Measurements from ENCODE around the gene MAPK12. TPM values are rescaled to one million over a fixed set of nuclear protein-coding genes. Genes with fewer than 3 reads are reported as not detected.

The MAPK12 gene
- total and polyA plus RNA-seq, 10 of the 15 experiments (the other 5 are each of a cell fraction or from before 2014, with no cell fraction given), result 1.1 to 38.9 (median 16.3) TPM

GRCh38 chr22:50208430-50208938 lies 53.0 kb downstream of the MAPK12 start:
- ChIA-PET POLR2A (interaction anchor here (0.6 kb wide), 1 partner anchor 15 kb away, joined by 9 read pairs; no protein-coding TSS in a partner anchor), CTCF (interaction anchor here (0.6 to 2.3 kb wide), 5 partner anchors 18 to 168 kb away, joined by 3 to 13 read pairs (median 4); no protein-coding TSS in a partner anchor), RAD21 (ENCODE audit: unreplicated experiment) (interaction anchor here (0.6 to 1.3 kb wide), 3 partner anchors 13 to 268 kb away, joined by 3 to 4 read pairs (median 3); no protein-coding TSS in a partner anchor), SMC1A (ENCODE audit: uncharacterized antibody, unreplicated experiment) (no interaction called here)
- no peak overlapping the region for H3K4me3 ChIP-seq
- intact Hi-C loops (cut with micrococcal nuclease; ENCODE audit: unreplicated experiment), result no loop called here
- FAIRE-seq, result no peak
- no peaks in the 10 kb centered on the region for H3K27me3 ChIP-seq (replicated peaks in 1 of 2; ENCODE audit: control insufficient read depth in 2 of 2, insufficient read depth in 2 of 2, low read length in 1 of 2)
- no peaks in the 10 kb centered on the region for H3K9me3 ChIP-seq (replicated peaks; ENCODE audit: control insufficient read depth, insufficient read depth, low read length)
- no peak overlapping the region for H3K4me2 ChIP-seq (ENCODE audit: control insufficient read depth, insufficient read depth)
- H3K27ac ChIP-seq (ENCODE audit: control insufficient read depth, insufficient read depth), result no peak overlapping the region
- H2AFZ ChIP-seq (ENCODE audit: control insufficient read depth, low read depth, low read length), result no peak overlapping the region
- H3K36me3 ChIP-seq (ENCODE audit: control insufficient read depth in 2 of 2, insufficient read depth in 2 of 2, low read length in 1 of 2), result peaks cover 5 to 21% of the 10 kb centered on the region in 2 experiments; a peak in 3 of 4 replicates
- BruUV-seq (replicated peaks), result no TSS peak
- no peak overlapping the region for H3K9ac ChIP-seq (ENCODE audit: control insufficient read depth, insufficient read depth, low read length)
- 86% methylated on average over 22 of the region's 22 CpGs for WGBS (ENCODE audit: insufficient coverage, insufficient replicate concordance, low lambda C conversion rate, missing lambda C conversion rate)
- no peaks in the 10 kb centered on the region; the same call in 1 of the 2 replicates for H3K79me2 ChIP-seq (ENCODE audit: control insufficient read depth, insufficient read depth, low read length)
- TF ChIP-seq IKZF1 (conservative IDR thresholded peaks at IDR 0.05) (no peak), GATAD2B (conservative IDR thresholded peaks at IDR 0.05; ENCODE audit: low read depth) (no peak), NR2C1 (IDR thresholded peaks at IDR 0.05) (no peak), E4F1 (IDR thresholded peaks at IDR 0.05; ENCODE audit: borderline replicate concordance, partially characterized antibody) (no peak), NBN (IDR thresholded peaks at IDR 0.05) (no peak)
- H3K4me1 ChIP-seq (ENCODE audit: control insufficient read depth, insufficient read depth, low read length), result no peaks in the 10 kb centered on the region
- no peak for ATAC-seq
- H4K20me1 ChIP-seq (ENCODE audit: control insufficient read depth, insufficient read depth), result no peaks in the 10 kb centered on the region; the same call in 1 of the 2 replicates
- no peak for DNase-seq (ENCODE audit: low read depth, low spot score)
- in situ Hi-C loops (cut with MboI), result loop anchor here (5.0 kb wide), 1 partner anchor 276 kb away; no protein-coding TSS in a partner anchor
